A549 (cell line): Measurements from ENCODE around the gene TFG. TPM values are rescaled to one million over a fixed set of nuclear protein-coding genes. Genes with fewer than 3 reads are reported as not detected.

ENCODE experiments used
- ATAC-seq, 2 experiments: fragments of 200-7000 bp in 1 of 2; fragments of >200 bp in 1 of 2; cut with Nextera tagmentation in 1 of 2; cut with Tn5 transposase in 1 of 2; 3 replicates each; pipeline versions ENCODE4 v1.8.0 to v1.9.1; 2018 to 2020; ENCODE audit warnings: mild to moderate bottlenecking in 1 of 2, moderate library complexity in 1 of 2
- CTCF ChIA-PET: fragments of 300-600 bp; sonication (Branson Sonifier 250); formaldehyde crosslinking; extraction: SDS; loops from one replicate; lab custom pipeline; 2021; ENCODE audit warnings: antibody characterized with exemption, inconsistent platforms; lab: Yijun Ruan, JAX
- POLR2A ChIA-PET: fragments of 350-600 bp; formaldehyde crosslinking; extraction: SDS; loops from one replicate; lab custom pipeline; 2021; ENCODE audit warnings: antibody characterized with exemption, inconsistent platforms; lab: Yijun Ruan, JAX
- DNase-seq, 2 experiments: peaks; one replicate each; pipeline versions ENCODE4 v3.0.0 to v3.0.0-alpha.2; 2011 to 2016; ENCODE audit warnings: low read depth in 1 of 2, low spot score in 1 of 2
- FAIRE-seq: peaks from 2 replicates; lab custom pipeline; 2011; peaks lifted over from hg19 to GRCh38; lab: Jason Lieb, UNC
- H3K27ac ChIP-seq, 2 experiments: fragments of >200 bp; sonication (Bioruptor Twin); formaldehyde crosslinking; 3 replicates each; pipeline ENCODE4 v1.5.1; 2016 to 2017
- H3K4me1 ChIP-seq: fragments of >200 bp; sonication (Bioruptor Twin); formaldehyde crosslinking; 3 replicates; pipeline ENCODE4 v1.6.1; 2016
- H3K4me2 ChIP-seq: fragments of >200 bp; sonication (Bioruptor Twin); formaldehyde crosslinking; 3 replicates; pipeline ENCODE4 v1.6.1; 2016
- H3K4me3 ChIP-seq: fragments of >200 bp; sonication (Bioruptor Twin); formaldehyde crosslinking; 3 replicates; pipeline ENCODE4 v1.5.1; 2016
- H3K9me3 ChIP-seq: fragments of >200 bp; sonication (Bioruptor Twin); formaldehyde crosslinking; 3 replicates; pipeline ENCODE4 v1.6.1; 2016
- CBX2 ChIP-seq: fragments of 200-600 bp; sonication (generic); IDR thresholded peaks from 2 replicates; pipeline ENCODE4 v1.6.1; 2016; ENCODE audit warnings: low read depth, mild to moderate bottlenecking, borderline replicate concordance
- CBX8 ChIP-seq: fragments of 200-600 bp; sonication (generic); IDR thresholded peaks from 2 replicates; pipeline ENCODE4 v1.6.1; 2016
- CEBPB ChIP-seq, 2 experiments: fragments of >200 bp in 1 of 2; sonication (Bioruptor Twin) in 1 of 2; formaldehyde crosslinking in 1 of 2; IDR thresholded peaks; 2 replicates each; pipeline ENCODE4 v1.6.1; 2012 to 2016
- CHD4 ChIP-seq: fragments of 200-600 bp; sonication (generic); IDR thresholded peaks from 2 replicates; pipeline ENCODE4 v1.6.1; 2016; ENCODE audit warnings: antibody characterized with exemption, mild to moderate bottlenecking, borderline replicate concordance
- EP300 ChIP-seq, 2 experiments: fragments of >200 bp; sonication (Bioruptor Twin); formaldehyde crosslinking; IDR thresholded peaks; 2 replicates in 1 of 2; 3 replicates in 1 of 2; pipeline ENCODE4 v1.6.1; 2016 to 2017
- ESRRA ChIP-seq: fragments of 150-350 bp; IDR thresholded peaks from 2 replicates; pipeline ENCODE4 v1.6.1; 2014; ENCODE audit warnings: mild to moderate bottlenecking, low read length, borderline replicate concordance
- FOSL2 ChIP-seq, 2 experiments: fragments of 450-650 bp in 1 of 2; fragments of >200 bp in 1 of 2; sonication (Bioruptor Twin) in 1 of 2; formaldehyde crosslinking; IDR thresholded peaks; 2 replicates each; pipeline versions ENCODE4 v1.5.0 to v1.6.1; 2016 to 2020; ENCODE audit warnings: mild to moderate bottlenecking in 1 of 2, moderate library complexity in 1 of 2
- HDAC2 ChIP-seq: fragments of 200-600 bp; sonication (generic); IDR thresholded peaks from 2 replicates; pipeline ENCODE4 v1.6.1; 2016
- HES2 ChIP-seq: fragments of >200 bp; sonication (Bioruptor Twin); formaldehyde crosslinking; IDR thresholded peaks from 2 replicates; pipeline ENCODE4 v1.6.1; 2016
- HEYL ChIP-seq: fragments of 250-450 bp; sonication (Bioruptor Pico); IDR thresholded peaks from 2 replicates; pipeline ENCODE4 v1.8.0; 2021; ENCODE audit warnings: mild to moderate bottlenecking, moderate library complexity
- HOXA7 ChIP-seq: fragments of 250-450 bp; sonication (Bioruptor Pico); IDR thresholded peaks from 2 replicates; pipeline ENCODE4 v1.5.0; 2020; ENCODE audit warnings: mild to moderate bottlenecking, moderate library complexity
- HOXB13 ChIP-seq: fragments of 250-450 bp; sonication (Bioruptor Pico); IDR thresholded peaks from 2 replicates; pipeline ENCODE4 v1.5.0; 2020; ENCODE audit warnings: low read depth, mild to moderate bottlenecking, moderate library complexity
- JUN ChIP-seq, 2 experiments: fragments of >200 bp; sonication (Bioruptor Twin); formaldehyde crosslinking; IDR thresholded peaks; 2 replicates in 1 of 2; 3 replicates in 1 of 2; pipeline ENCODE4 v1.6.1; 2016 to 2017
- JUNB ChIP-seq: fragments of >200 bp; sonication (Bioruptor Twin); formaldehyde crosslinking; IDR thresholded peaks from 2 replicates; pipeline ENCODE4 v1.6.1; 2016
- KDM1A ChIP-seq: fragments of 200-600 bp; sonication (generic); IDR thresholded peaks from 2 replicates; pipeline ENCODE4 v1.6.1; 2016; ENCODE audit warnings: low read depth, mild to moderate bottlenecking
- KDM5A ChIP-seq: fragments of 200-600 bp; sonication (generic); IDR thresholded peaks from 2 replicates; pipeline ENCODE4 v1.6.1; 2016; ENCODE audit warnings: antibody characterized with exemption, mild to moderate bottlenecking
- MAFK ChIP-seq: fragments of 450-650 bp; IDR thresholded peaks from 2 replicates; pipeline ENCODE4 v1.6.1; 2014; ENCODE audit not compliant: partially characterized antibody
- MAZ ChIP-seq: fragments of 150-350 bp; IDR thresholded peaks from 2 replicates; pipeline ENCODE4 v1.6.1; 2014; ENCODE audit warnings: antibody characterized with exemption, low read depth, low read length, borderline replicate concordance
- MYC ChIP-seq: IDR thresholded peaks from 2 replicates; pipeline ENCODE4 v1.6.1; 2012; ENCODE audit warnings: mild to moderate bottlenecking, inconsistent platforms, low read length, improper control_type of control experiment, borderline replicate concordance
- NPAS2 ChIP-seq: fragments of 250-450 bp; sonication (Bioruptor Pico); IDR thresholded peaks from 2 replicates; pipeline ENCODE4 v1.8.0; 2022; ENCODE audit warnings: mild to moderate bottlenecking, moderate library complexity, borderline replicate concordance
- PBX3 ChIP-seq: IDR thresholded peaks from 2 replicates; pipeline ENCODE4 v1.6.1; 2012
- PHF8 ChIP-seq: fragments of 200-600 bp; sonication (generic); IDR thresholded peaks from 2 replicates; pipeline ENCODE4 v1.6.1; 2016; ENCODE audit warnings: low read depth, mild to moderate bottlenecking, antibody characterized with exemption, moderate library complexity, borderline replicate concordance
- RAD21 ChIP-seq, 2 experiments: fragments of >200 bp in 1 of 2; sonication (Bioruptor Twin) in 1 of 2; formaldehyde crosslinking in 1 of 2; IDR thresholded peaks in 1 of 2; conservative IDR thresholded peaks in 1 of 2; 2 replicates in 1 of 2; 3 replicates in 1 of 2; pipeline ENCODE4 v1.6.1; 2012 to 2018; ENCODE audit warnings: inconsistent platforms in 1 of 2
- RARB ChIP-seq: fragments of 250-450 bp; sonication (Bioruptor Pico); IDR thresholded peaks from 2 replicates; pipeline ENCODE4 v1.8.0; 2021; ENCODE audit warnings: mild to moderate bottlenecking, moderate library complexity
- RFX5 ChIP-seq: fragments of 450-650 bp; IDR thresholded peaks from 2 replicates; pipeline ENCODE4 v1.7.1; 2014; ENCODE audit warnings: antibody characterized with exemption, mild to moderate bottlenecking, moderate library complexity
- RNF2 ChIP-seq: fragments of 200-600 bp; sonication (generic); IDR thresholded peaks from 2 replicates; pipeline ENCODE4 v1.6.1; 2016; ENCODE audit warnings: low read depth, mild to moderate bottlenecking, antibody characterized with exemption, moderate library complexity, borderline replicate concordance
- TFCP2L1 ChIP-seq: fragments of 250-450 bp; sonication (Bioruptor Pico); IDR thresholded peaks from 2 replicates; pipeline ENCODE4 v1.5.0; 2021; ENCODE audit warnings: mild to moderate bottlenecking
- ZNF302 ChIP-seq: fragments of 250-450 bp; sonication (Bioruptor Pico); IDR thresholded peaks from 2 replicates; pipeline ENCODE4 v1.9.0; 2021; ENCODE audit warnings: inconsistent platforms, mild to moderate bottlenecking, moderate library complexity
- ZSCAN20 ChIP-seq: fragments of 250-450 bp; sonication (Bioruptor Pico); IDR thresholded peaks from 2 replicates; pipeline ENCODE4 v1.8.0; 2022; ENCODE audit warnings: mild to moderate bottlenecking, moderate library complexity
- WGBS: methylation state at CpG from one replicate; pipeline ENCODE4 v1.1.6; 2017; ENCODE audit errors: missing lambda C conversion rate; 5-methylcytosine and 5-hydroxymethylcytosine counted together
- polyA plus RNA-seq, 4 experiments: library from polyadenylated mRNA; depleted of rRNA in 3 of 4; stranded (reverse); fragments of >200 nt; fragmentation: RNase III in 1 of 4; extraction: RNeasy Plus Mini Kit Qiagen cat#74134 plus additional on column Dnase treatment in 1 of 4; gene quantifications; 2 replicates in 3 of 4; 3 replicates in 1 of 4; pipeline ENCODE4 v1.2.3, GENCODE V29; 2011 to 2017

The TFG gene
- polyA plus RNA-seq, 2 of the 4 experiments (the other 2 are of a cell fraction), result 135 to 153 TPM

- POLR2A ChIA-PET, result no interaction called here
- ATAC-seq, result no peak
These were observed 11.1 kb downstream of the TFG start for GRCh38 chr3:100720426-100720825.

DNA sequence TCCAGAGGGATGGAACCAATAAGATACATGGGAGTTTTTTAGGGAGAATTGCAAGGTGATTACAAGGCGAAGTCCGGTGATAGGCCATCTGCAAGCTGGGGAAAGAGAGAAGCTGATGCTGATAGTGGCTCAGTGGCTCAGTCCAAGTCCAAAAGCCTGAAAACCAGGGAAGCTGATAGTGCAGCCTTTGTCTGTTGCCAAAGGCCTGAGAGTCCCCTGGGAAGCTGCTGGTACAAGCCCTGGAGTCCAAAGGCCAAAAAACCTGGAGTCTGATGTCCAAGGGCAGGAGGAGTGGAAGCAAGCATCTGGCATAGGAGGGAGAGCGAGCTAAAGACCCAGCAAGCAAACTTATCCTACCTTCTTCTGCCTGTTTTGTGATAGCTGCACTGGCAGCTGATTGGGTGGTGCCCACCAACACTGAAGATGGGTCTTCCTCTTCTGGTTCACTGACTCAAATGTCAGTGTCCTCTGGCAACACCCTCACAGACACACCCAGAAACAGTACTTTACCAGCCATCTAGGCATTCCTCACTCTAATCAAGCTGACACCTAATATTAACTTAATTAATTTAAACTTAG, 16.7 kb downstream of the TFG start:
- 95% methylated on average over 3 of the region's 3 CpGs for WGBS
- no peak for TF ChIP-seq ZSCAN20 (CRISPR knock-in tag)
- TF ChIP-seq HDAC2, result no peak
- TF ChIP-seq NPAS2 (CRISPR knock-in tag), result no peak
- TF ChIP-seq MAFK, result no peak
- TF ChIP-seq FOSL2 (IDR thresholded peaks at IDR 0.05), result no peak
- no peak for TF ChIP-seq FOSL2 (CRISPR knock-in tag; IDR thresholded peaks at IDR 0.05)
- no peak for TF ChIP-seq HEYL (CRISPR knock-in tag)
- no peak for TF ChIP-seq EP300 (IDR thresholded peaks at IDR 0.05)
- no peak for TF ChIP-seq JUN (IDR thresholded peaks at IDR 0.05)
- TF ChIP-seq RARB (CRISPR knock-in tag), result no peak
- no peak for TF ChIP-seq CBX2
- no peak for TF ChIP-seq KDM5A

More at GRCh38 chr3:100720426-100720825, 11.1 kb downstream of the TFG start:
- CTCF ChIA-PET, result no interaction called here
- peaks cover 10% of the 10 kb centered on the region; the same call in 1 of the 3 replicates for H3K4me1 ChIP-seq
- H3K27ac ChIP-seq, result no peak overlapping the region
- no peak for DNase-seq
- FAIRE-seq, result no peak
- TF ChIP-seq MYC (no peak), NPAS2 (CRISPR knock-in tag) (no peak), KDM1A (no peak), TFCP2L1 (no peak), PBX3 (no peak), CHD4 (no peak), RAD21 (conservative IDR thresholded peaks at IDR 0.05 in 1 of 2, IDR thresholded peaks at IDR 0.05 in 1 of 2) (no peak), JUNB (no peak), RARB (CRISPR knock-in tag) (no peak), MAFK (no peak)
- no peaks in the 10 kb centered on the region for H3K9me3 ChIP-seq
- no peak overlapping the region for H3K4me2 ChIP-seq
- H3K4me3 ChIP-seq, result no peak overlapping the region
- WGBS, result 90% methylated on average over 5 of the region's 5 CpGs

DNA sequence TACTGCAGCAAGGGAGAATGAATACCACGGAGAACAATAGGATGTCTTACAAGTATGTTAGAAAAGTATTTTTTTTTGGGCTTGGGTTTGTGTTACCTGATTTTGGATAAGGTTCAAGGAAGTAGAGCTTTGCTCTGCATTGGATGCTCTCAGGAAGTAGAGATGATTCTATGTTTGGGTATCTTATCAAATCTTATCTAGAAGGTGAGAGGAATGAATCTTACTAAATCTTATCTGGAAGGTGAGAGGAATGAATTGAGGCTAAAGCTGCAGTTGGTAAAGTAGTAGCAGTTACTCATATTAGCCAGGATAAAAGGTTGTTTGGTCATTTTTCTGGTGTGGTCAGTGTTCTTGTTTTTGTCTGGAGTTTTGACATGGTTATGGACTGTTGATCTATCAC, 17.4 kb downstream of the TFG start:
- Histone ChIP-seq H3K4me3 (no peak overlapping the region), H3K4me1 (no peaks in the 10 kb centered on the region; the same call in 2 of the 3 replicates), H3K4me2 (no peak overlapping the region), H3K9me3 (no peaks in the 10 kb centered on the region), H3K27ac (no peak overlapping the region)
- ATAC-seq, result no peak
- 92% methylated on average over 1 of the region's 1 CpG for WGBS
- ChIA-PET POLR2A (interaction anchor here (1.0 kb wide), 1 partner anchor 9 kb away, joined by 3 read pairs; no protein-coding TSS in a partner anchor), CTCF (interaction anchor here (1.2 to 3.4 kb wide), 5 partner anchors 9 to 264 kb away, joined by 3 to 12 read pairs (median 4); no protein-coding TSS in a partner anchor)
- no peak for FAIRE-seq
- DNase-seq, result no peak
- TF ChIP-seq ZNF302 (CRISPR knock-in tag) (no peak), CBX8 (no peak), CBX2 (no peak), PHF8 (no peak), RFX5 (no peak), HES2 (no peak), CEBPB (IDR thresholded peaks at IDR 0.05) (no peak), HOXA7 (no peak), PBX3 (no peak), KDM5A (no peak), HOXB13 (CRISPR knock-in tag) (no peak), MAZ (no peak), RAD21 (conservative IDR thresholded peaks at IDR 0.05 in 1 of 2, IDR thresholded peaks at IDR 0.05 in 1 of 2) (no peak), FOSL2 (IDR thresholded peaks at IDR 0.05) (no peak), FOSL2 (CRISPR knock-in tag; IDR thresholded peaks at IDR 0.05) (no peak), ESRRA (no peak), RNF2 (no peak)

More for the DNA sequence above, 16.7 kb downstream of the TFG start:
- no peaks in the 10 kb centered on the region for H3K9me3 ChIP-seq
- CTCF ChIA-PET, result interaction anchor here (0.6 to 3.4 kb wide), 8 partner anchors 8 to 558 kb away, joined by 3 to 12 read pairs (median 4); no protein-coding TSS in a partner anchor
- no peak for FAIRE-seq
- no peak overlapping the region for H3K27ac ChIP-seq
- H3K4me1 ChIP-seq, result no peaks in the 10 kb centered on the region; the same call in 2 of the 3 replicates
- no peak overlapping the region for H3K4me3 ChIP-seq
- POLR2A ChIA-PET, result no interaction called here
- no peak overlapping the region for H3K4me2 ChIP-seq
- DNase-seq, result no peak
- ATAC-seq, result no peak; a peak in 2 of 6 replicates
